OCI-LY7 (cell line): ENCODE results near the gene DMXL2.

Experiments used
- CTCF ChIP-seq: fragments of 200-600 bp; sonication (generic); conservative IDR thresholded peaks from 2 replicates; pipeline ENCODE4 v1.5.1; 2014; ENCODE audit warnings: mild to moderate bottlenecking, antibody characterized with exemption, low read length, moderate library complexity, mixed read lengths
- EZH2phosphoT487 ChIP-seq: fragments of 200-600 bp; sonication (generic); IDR thresholded peaks from 2 replicates; pipeline ENCODE4 v1.6.1; 2018; ENCODE audit warnings: low read depth, borderline replicate concordance, mild to moderate bottlenecking, mixed run types, antibody characterized with exemption, low read length, moderate library complexity, mixed read lengths

- peak; percentile 64 for TF ChIP-seq CTCF
- no peak for TF ChIP-seq EZH2phosphoT487
These were observed 220.6 kb downstream of the DMXL2 start for GRCh38 chr15:51401872-51402517.
